Endothelial cell (in vitro differentiated cells): Measurements from ENCODE around the gene HSPA4. TPM values are rescaled to one million over a fixed set of nuclear protein-coding genes. Genes with fewer than 3 reads are reported as not detected.

Experiments
- DNase-seq: peaks from one replicate; pipeline ENCODE4 v3.0.0; 2021; ENCODE audit warnings: low spot score
- H3K27ac Mint-ChIP-seq: one replicate; pipeline ENCODE4 v1.8.0; 2021; ENCODE audit warnings: mixed read lengths, inconsistent platforms; ENCODE audit not compliant: unreplicated experiment
- H3K27me3 Mint-ChIP-seq: one replicate; pipeline ENCODE4 v1.8.0; 2021; ENCODE audit warnings: mild to moderate bottlenecking, moderate library complexity, mixed read lengths, inconsistent platforms; ENCODE audit not compliant: unreplicated experiment
- H3K36me3 Mint-ChIP-seq: one replicate; pipeline ENCODE4 v1.8.0; 2021; ENCODE audit warnings: mild to moderate bottlenecking, low read depth, mixed read lengths, inconsistent platforms; ENCODE audit not compliant: unreplicated experiment
- H3K4me1 Mint-ChIP-seq: one replicate; pipeline ENCODE4 v1.8.0; 2021; ENCODE audit warnings: mild to moderate bottlenecking, mixed read lengths, inconsistent platforms; ENCODE audit not compliant: unreplicated experiment
- H3K4me3 Mint-ChIP-seq: one replicate; pipeline ENCODE4 v1.8.0; 2021; ENCODE audit warnings: mild to moderate bottlenecking, mixed read lengths, inconsistent platforms; ENCODE audit not compliant: unreplicated experiment
- H3K9me3 Mint-ChIP-seq: one replicate; pipeline ENCODE4 v1.8.0; 2021; ENCODE audit warnings: mixed read lengths, inconsistent platforms; ENCODE audit not compliant: unreplicated experiment
- CTCF ChIP-seq: fragments of 200-600 bp; sonication (generic); IDR thresholded peaks from one replicate; pipeline ENCODE4 v1.5.0; 2021; ENCODE audit warnings: antibody characterized with exemption; ENCODE audit not compliant: unreplicated experiment
- total RNA-seq: library from RNA; stranded (reverse); fragmentation: NEBNext Ultra II Directional; extraction: Animal tissue kit (Norgen Biotek cat#: 25700); gene quantifications from one replicate; pipeline ENCODE4 v1.2.1, GENCODE V29; 2021; ENCODE audit not compliant: unreplicated experiment

Gene HSPA4
- total RNA-seq, 1 donor from 2014 or later: 162 TPM

GRCh38 chr5:133065471-133065870, 13.7 kb downstream of the HSPA4 start:
- DNase-seq: no peak
- H3K9me3 Mint-ChIP-seq: no peaks in the 10 kb centered on the region
- TF ChIP-seq CTCF: no peak
- H3K36me3 Mint-ChIP-seq: peaks cover 18% of the 10 kb centered on the region
- peaks cover 9% of the 10 kb centered on the region for H3K4me1 Mint-ChIP-seq
- H3K27me3 Mint-ChIP-seq: no peaks in the 10 kb centered on the region
- H3K4me3 Mint-ChIP-seq: no peak overlapping the region
- H3K27ac Mint-ChIP-seq: no peak overlapping the region

- peaks cover 18% of the 10 kb centered on the region for H3K36me3 Mint-ChIP-seq
- H3K27me3 Mint-ChIP-seq: no peaks in the 10 kb centered on the region
Measured at GRCh38 chr5:133066045-133066444, 14.2 kb downstream of the HSPA4 start.

GRCh38 chr5:133072021-133072420, 20.2 kb downstream of the HSPA4 start:
- Mint-ChIP-seq H3K4me3 (peak overlapping the region; percentile 66), H3K4me1 (no peaks in the 10 kb centered on the region), H3K36me3 (peaks cover 31% of the 10 kb centered on the region), H3K27ac (no peak overlapping the region), H3K27me3 (peaks cover 1% of the 10 kb centered on the region), H3K9me3 (no peaks in the 10 kb centered on the region)
- no peak for TF ChIP-seq CTCF
- DNase-seq: no peak

More at GRCh38 chr5:133066045-133066444, 14.2 kb downstream of the HSPA4 start:
- no peak for TF ChIP-seq CTCF
- DNase-seq: no peak
- no peak overlapping the region for H3K4me3 Mint-ChIP-seq
- H3K4me1 Mint-ChIP-seq: peaks cover 9% of the 10 kb centered on the region
- no peaks in the 10 kb centered on the region for H3K9me3 Mint-ChIP-seq
- no peak overlapping the region for H3K27ac Mint-ChIP-seq

- no peak for DNase-seq
- Mint-ChIP-seq H3K36me3 (peaks cover 17% of the 10 kb centered on the region), H3K4me1 (no peaks in the 10 kb centered on the region), H3K9me3 (no peaks in the 10 kb centered on the region), H3K27me3 (peaks cover 1% of the 10 kb centered on the region), H3K27ac (no peak overlapping the region), H3K4me3 (no peak overlapping the region)
- TF ChIP-seq CTCF: no peak
Measured at GRCh38 chr5:133075572-133076536, 24.0 kb downstream of the HSPA4 start.

GRCh38 chr5:133079048-133079447, 27.2 kb downstream of the HSPA4 start:
- no peaks in the 10 kb centered on the region for H3K27me3 Mint-ChIP-seq
- no peaks in the 10 kb centered on the region for H3K4me1 Mint-ChIP-seq
- H3K27ac Mint-ChIP-seq: no peak overlapping the region
- H3K4me3 Mint-ChIP-seq: no peak overlapping the region
- peaks cover 8% of the 10 kb centered on the region for H3K36me3 Mint-ChIP-seq
- no peak for DNase-seq
- no peak for TF ChIP-seq CTCF
- no peaks in the 10 kb centered on the region for H3K9me3 Mint-ChIP-seq
